CD14-positive monocyte (primary cell): ENCODE data around the gene NMT1. TPM values are rescaled to one million over a fixed set of nuclear protein-coding genes. Genes with fewer than 3 reads are reported as not detected.

Experiments used
- DNase-seq, 3 donors: peaks; one replicate each; pipeline ENCODE4 v3.0.0-alpha.2; 2011 to 2022
- H2AFZ ChIP-seq: 2 replicates; pipeline ENCODE4 v1.6.0; 2012; ENCODE audit warnings: mild to moderate bottlenecking, low read depth, low read length, inconsistent platforms; ENCODE audit not compliant: insufficient read depth, poor library complexity, severe bottlenecking
- H3K27ac ChIP-seq, 2 donors: 1 replicate in 1 of 2; 2 replicates in 1 of 2; pipeline ENCODE4 v1.5.1; 2012 to 2013; ENCODE audit warnings: low read length in 2 of 2, control low read depth in 1 of 2, inconsistent platforms in 1 of 2, low read depth in 1 of 2, mild to moderate bottlenecking in 1 of 2
- H3K27me3 ChIP-seq, 2 donors: one replicate each; pipeline versions ENCODE4 v1.6.0 to v1.6.1; 2011 to 2013; ENCODE audit warnings: low read length in 2 of 2; ENCODE audit not compliant: control insufficient read depth in 2 of 2, insufficient read depth in 2 of 2
- H3K36me3 ChIP-seq, 2 donors: replicated peaks in 1 of 2; 1 replicate in 1 of 2; 2 replicates in 1 of 2; pipeline versions ENCODE4 v1.5.1 to v1.6.1; 2012 to 2013; ENCODE audit warnings: low read length in 2 of 2, control low read depth in 1 of 2, inconsistent platforms in 1 of 2, mild to moderate bottlenecking in 1 of 2; ENCODE audit not compliant: insufficient read depth in 2 of 2, control insufficient read depth in 1 of 2
- H3K4me1 ChIP-seq, 2 donors: 1 replicate in 1 of 2; 2 replicates in 1 of 2; pipeline versions ENCODE4 v1.5.1 to v1.6.1; 2012 to 2013; ENCODE audit warnings: low read length in 2 of 2, control low read depth in 1 of 2, inconsistent platforms in 1 of 2, mild to moderate bottlenecking in 1 of 2, moderate library complexity in 1 of 2; ENCODE audit not compliant: insufficient read depth in 2 of 2, control insufficient read depth in 1 of 2
- H3K4me2 ChIP-seq: replicated peaks from 2 replicates; pipeline ENCODE3; 2012; ENCODE audit warnings: low read length, moderate library complexity, mild to moderate bottlenecking; ENCODE audit not compliant: poor library complexity, severe bottlenecking; ENCODE audit errors: extremely low read depth
- H3K4me3 ChIP-seq, 3 experiments: fragments of 200-600 bp in 1 of 3; sonication (generic) in 1 of 3; replicated peaks in 1 of 3; 1 replicate in 2 of 3; 2 replicates in 1 of 3; pipeline ENCODE4 v1.5.1; 2011 to 2013; ENCODE audit warnings: low read length in 3 of 3, mild to moderate bottlenecking in 3 of 3, control low read depth in 2 of 3, low read depth in 2 of 3, inconsistent platforms in 1 of 3, moderate library complexity in 1 of 3
- H3K79me2 ChIP-seq: 2 replicates; pipeline ENCODE4 v1.6.0; 2012; ENCODE audit warnings: mild to moderate bottlenecking, control low read depth, inconsistent platforms, low read length, moderate library complexity; ENCODE audit not compliant: insufficient read depth
- H3K9ac ChIP-seq: 2 replicates; pipeline ENCODE4 v1.6.0; 2017; ENCODE audit warnings: low read length, mild to moderate bottlenecking; ENCODE audit not compliant: insufficient read depth, poor library complexity, severe bottlenecking
- H3K9me3 ChIP-seq, 2 donors: replicated peaks in 1 of 2; 1 replicate in 1 of 2; 2 replicates in 1 of 2; pipeline versions ENCODE4 v1.5.1 to v1.6.1; 2012 to 2013; ENCODE audit warnings: low read length in 2 of 2, control low read depth in 1 of 2; ENCODE audit not compliant: control insufficient read depth in 1 of 2, insufficient read depth in 1 of 2
- H4K20me1 ChIP-seq: 2 replicates; pipeline ENCODE4 v1.6.0; 2012; ENCODE audit warnings: mild to moderate bottlenecking, low read length, control low read depth, moderate library complexity; ENCODE audit not compliant: insufficient read depth
- H3K27ac Mint-ChIP-seq, 7 donors: one replicate each; pipeline ENCODE4 v1.8.0; 2020; ENCODE audit warnings: mild to moderate bottlenecking in 7 of 7, mixed read lengths in 7 of 7, moderate library complexity in 6 of 7, inconsistent platforms in 2 of 7
- H3K27me3 Mint-ChIP-seq, 3 donors: one replicate each; pipeline ENCODE4 v1.8.0; 2021 to 2022; ENCODE audit warnings: low read depth in 3 of 3, mild to moderate bottlenecking in 3 of 3, mixed read lengths in 3 of 3, moderate library complexity in 3 of 3, inconsistent platforms in 1 of 3
- H3K36me3 Mint-ChIP-seq, 2 donors: one replicate each; pipeline ENCODE4 v1.8.0; 2020; ENCODE audit warnings: mixed read lengths in 2 of 2, inconsistent platforms in 1 of 2, mild to moderate bottlenecking in 1 of 2
- H3K4me1 Mint-ChIP-seq: one replicate; pipeline ENCODE4 v1.8.0; 2020; ENCODE audit warnings: mild to moderate bottlenecking, mixed read lengths
- H3K4me3 Mint-ChIP-seq, 2 donors: one replicate each; pipeline ENCODE4 v1.8.0; 2020; ENCODE audit warnings: mild to moderate bottlenecking in 2 of 2, mixed read lengths in 2 of 2, moderate library complexity in 1 of 2
- H3K9me3 Mint-ChIP-seq, 7 donors: one replicate each; pipeline ENCODE4 v1.8.0; 2020 to 2022; ENCODE audit warnings: mixed read lengths in 7 of 7, mild to moderate bottlenecking in 6 of 7, moderate library complexity in 6 of 7, inconsistent platforms in 2 of 7
- WGBS: methylation state at CpG from one replicate; pipeline ENCODE4 v1.1.5; 2013; ENCODE audit warnings: missing lambda C conversion rate; ENCODE audit not compliant: insufficient coverage; 5-methylcytosine and 5-hydroxymethylcytosine counted together
- intact Hi-C, 2 donors: fragments of 100-400 bp; cut with micrococcal nuclease; formaldehyde crosslinking; loops; one replicate each; pipeline versions ENCODE4 v1.15.0 to v1.15.1; 2023
- polyA plus RNA-seq, 3 donors: library from polyadenylated mRNA; depleted of rRNA in 1 of 3; unstranded in 2 of 3; stranded (reverse) in 1 of 3; fragments of 300-500 nt in 2 of 3; fragments of >200 nt in 1 of 3; fragmentation: Illumina TruSeq in 2 of 3; gene quantifications; 1 replicate in 2 of 3; 2 replicates in 1 of 3; pipeline ENCODE4 v1.2.3, GENCODE V29; 2012 to 2021
- TF ChIP-seq, protein P1 (sequence below): fragments of 200-600 bp; IDR thresholded peaks from one replicate; pipeline ENCODE4 v1.8.0; 2022; ENCODE audit warnings: antibody characterized with exemption, mild to moderate bottlenecking

The NMT1 gene
- polyA plus RNA-seq, 3 donors: 27.2 to 50.2 (median 45.1) TPM

DNA sequence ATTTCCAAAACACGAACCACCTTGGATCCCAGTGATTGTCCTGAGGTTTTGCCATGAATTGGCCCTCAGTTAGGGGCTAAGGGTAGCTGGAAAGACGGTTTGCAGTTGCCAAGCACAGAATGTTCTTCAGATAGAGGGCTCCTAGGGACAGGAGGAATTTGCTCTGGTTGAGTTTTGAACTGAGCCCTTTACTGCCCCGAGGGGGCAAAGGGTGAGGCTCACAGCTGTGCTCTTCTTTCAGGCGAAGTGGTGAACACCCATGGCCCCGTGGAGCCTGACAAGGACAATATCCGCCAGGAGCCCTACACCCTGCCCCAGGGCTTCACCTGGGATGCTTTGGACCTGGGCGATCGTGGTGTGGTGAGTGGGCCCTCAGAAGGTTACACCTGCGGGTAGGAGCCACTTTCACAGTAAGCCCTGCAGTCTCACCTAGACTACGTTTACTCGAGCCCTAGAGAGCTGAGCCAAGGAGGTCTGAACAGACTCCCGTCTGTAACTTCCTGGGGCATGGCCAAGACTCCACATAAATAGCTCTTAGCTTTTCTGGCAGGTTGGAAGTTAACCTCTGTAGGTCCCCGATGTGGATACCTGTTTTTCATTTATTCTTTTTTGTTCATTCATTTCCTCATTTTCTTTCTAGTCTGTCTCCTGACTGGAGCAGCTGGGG is 32.5 kb downstream of the NMT1 start:
- H3K4me1 ChIP-seq: no peaks in the 10 kb centered on the region
- no peak overlapping the region for H3K9ac ChIP-seq
- WGBS: 88% methylated on average over 11 of the region's 13 CpGs
- H3K27me3 ChIP-seq: no peaks in the 10 kb centered on the region
- intact Hi-C loops: loop anchor here in 1 of 2 donors (10.0 kb wide), 1 partner anchor 169 kb away; no protein-coding TSS in a partner anchor
- H3K36me3 Mint-ChIP-seq: peaks cover 83 to 100% of the 10 kb centered on the region in 2 donors
- no peak overlapping the region for H3K4me2 ChIP-seq
- no peak overlapping the region for H2AFZ ChIP-seq
- H3K4me1 Mint-ChIP-seq: no peaks in the 10 kb centered on the region
- peaks cover 90 to 100% of the 10 kb centered on the region in 2 donors for H3K36me3 ChIP-seq
- no peak overlapping the region for H3K4me3 Mint-ChIP-seq
- peaks cover 0 to 2% (median 2%) of the 10 kb centered on the region in 3 donors for H3K27me3 Mint-ChIP-seq
- H3K27ac ChIP-seq: no peak overlapping the region
- H3K9me3 ChIP-seq: no peaks in the 10 kb centered on the region
- TF ChIP-seq, protein P1, sequence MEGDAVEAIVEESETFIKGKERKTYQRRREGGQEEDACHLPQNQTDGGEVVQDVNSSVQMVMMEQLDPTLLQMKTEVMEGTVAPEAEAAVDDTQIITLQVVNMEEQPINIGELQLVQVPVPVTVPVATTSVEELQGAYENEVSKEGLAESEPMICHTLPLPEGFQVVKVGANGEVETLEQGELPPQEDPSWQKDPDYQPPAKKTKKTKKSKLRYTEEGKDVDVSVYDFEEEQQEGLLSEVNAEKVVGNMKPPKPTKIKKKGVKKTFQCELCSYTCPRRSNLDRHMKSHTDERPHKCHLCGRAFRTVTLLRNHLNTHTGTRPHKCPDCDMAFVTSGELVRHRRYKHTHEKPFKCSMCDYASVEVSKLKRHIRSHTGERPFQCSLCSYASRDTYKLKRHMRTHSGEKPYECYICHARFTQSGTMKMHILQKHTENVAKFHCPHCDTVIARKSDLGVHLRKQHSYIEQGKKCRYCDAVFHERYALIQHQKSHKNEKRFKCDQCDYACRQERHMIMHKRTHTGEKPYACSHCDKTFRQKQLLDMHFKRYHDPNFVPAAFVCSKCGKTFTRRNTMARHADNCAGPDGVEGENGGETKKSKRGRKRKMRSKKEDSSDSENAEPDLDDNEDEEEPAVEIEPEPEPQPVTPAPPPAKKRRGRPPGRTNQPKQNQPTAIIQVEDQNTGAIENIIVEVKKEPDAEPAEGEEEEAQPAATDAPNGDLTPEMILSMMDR: no peak
- H3K79me2 ChIP-seq: peaks cover 2% of the 10 kb centered on the region
- H3K9me3 Mint-ChIP-seq: no peaks in the 10 kb centered on the region
- no peak for DNase-seq
- H3K27ac Mint-ChIP-seq: peak overlapping the region in 3 of 7 donors; percentile 28 to 32 (median 31)
- peaks cover 59% of the 10 kb centered on the region for H4K20me1 ChIP-seq
- no peak overlapping the region for H3K4me3 ChIP-seq

DNA sequence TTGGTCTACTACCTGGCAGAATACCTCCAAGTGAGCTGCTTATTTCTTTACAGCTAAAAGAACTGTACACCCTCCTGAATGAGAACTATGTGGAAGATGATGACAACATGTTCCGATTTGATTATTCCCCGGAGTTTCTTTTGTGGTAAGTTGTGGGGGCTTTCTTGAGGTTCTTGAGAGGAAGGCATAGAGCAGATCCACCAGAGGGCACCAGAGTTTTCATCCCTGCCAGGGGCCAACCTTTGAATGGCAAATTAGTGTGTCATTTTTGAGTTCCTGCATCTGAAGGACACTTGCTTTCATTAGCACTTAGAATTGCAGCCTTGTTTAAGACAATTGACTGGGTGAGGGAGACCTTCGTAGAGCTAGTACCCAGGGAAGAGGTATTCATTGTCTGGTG is 35.0 kb downstream of the NMT1 start:
- Mint-ChIP-seq H3K27ac (peak overlapping the region in 1 of 7 donors; percentile 12), H3K27me3 (peaks cover 0 to 2% (median 2%) of the 10 kb centered on the region in 3 donors), H3K9me3 (no peaks in the 10 kb centered on the region), H3K4me3 (no peak overlapping the region), H3K36me3 (peaks cover 81 to 97% of the 10 kb centered on the region in 2 donors), H3K4me1 (no peaks in the 10 kb centered on the region)
- peaks cover 53% of the 10 kb centered on the region for H4K20me1 ChIP-seq
- no peak overlapping the region for H3K4me3 ChIP-seq
- no peak overlapping the region for H3K27ac ChIP-seq
- no peaks in the 10 kb centered on the region for H3K9me3 ChIP-seq
- no peak overlapping the region for H2AFZ ChIP-seq
- peaks cover 1% of the 10 kb centered on the region for H3K79me2 ChIP-seq
- H3K9ac ChIP-seq: no peak overlapping the region
- intact Hi-C loops: loop anchor here (5.0 to 10.0 kb wide), 2 partner anchors 36 to 171 kb away; partner anchors contain the start of gene PLCD3 (in 2 of the 2)
- 82% methylated on average over 3 of the region's 3 CpGs for WGBS
- no peaks in the 10 kb centered on the region for H3K4me1 ChIP-seq
- TF ChIP-seq, protein P1: peak; percentile 34
- no peaks in the 10 kb centered on the region for H3K27me3 ChIP-seq
- no peak overlapping the region for H3K4me2 ChIP-seq
- H3K36me3 ChIP-seq: peaks cover 81 to 94% of the 10 kb centered on the region in 2 donors
- no peak for DNase-seq
